Suprapubic skin (tissue), 4 donors: ENCODE results near the gene NMT2. TPM values are rescaled to one million over a fixed set of nuclear protein-coding genes. Genes with fewer than 3 reads are reported as not detected.
A peak's percentile ranks its signal among the peaks of the same experiment; 100 is the strongest.

Source experiments
- DNase-seq, 2 donors: peaks; one replicate each; pipeline ENCODE4 v3.0.0-alpha.2; 2019; ENCODE audit warnings: low spot score in 2 of 2
- H3K27ac ChIP-seq: fragments of 200-600 bp; sonication (generic); one replicate; pipeline ENCODE4 v1.5.1; 2019
- H3K27me3 ChIP-seq: fragments of 200-600 bp; sonication (generic); one replicate; pipeline ENCODE4 v1.5.1; 2019
- H3K36me3 ChIP-seq: fragments of 200-600 bp; sonication (generic); one replicate; pipeline ENCODE4 v1.5.1; 2019
- H3K4me1 ChIP-seq: fragments of 200-600 bp; sonication (generic); one replicate; pipeline ENCODE4 v1.5.1; 2019
- H3K4me3 ChIP-seq: fragments of 200-600 bp; sonication (generic); one replicate; pipeline ENCODE4 v1.5.1; 2019; ENCODE audit warnings: mild to moderate bottlenecking
- H3K9me3 ChIP-seq: fragments of 200-600 bp; sonication (generic); one replicate; pipeline ENCODE4 v1.5.1; 2019
- CTCF ChIP-seq, 2 donors: fragments of 200-600 bp in 1 of 2; fragments of 450-650 bp in 1 of 2; sonication (generic) in 1 of 2; IDR thresholded peaks; one replicate each; pipeline ENCODE4 v1.5.1; 2016 to 2019; ENCODE audit warnings: antibody characterized with exemption in 2 of 2, mild to moderate bottlenecking in 1 of 2, moderate library complexity in 1 of 2
- EP300 ChIP-seq: sonication (generic); formaldehyde crosslinking; IDR thresholded peaks from one replicate; pipeline ENCODE4 v1.6.1; 2017; ENCODE audit warnings: antibody characterized with exemption
- POLR2A ChIP-seq, 2 donors: fragments of 450-650 bp; IDR thresholded peaks; one replicate each; pipeline ENCODE4 v1.6.1; 2017; ENCODE audit warnings: antibody characterized with exemption in 2 of 2, mild to moderate bottlenecking in 2 of 2, moderate library complexity in 2 of 2
- POLR2AphosphoS5 ChIP-seq, 3 donors: sonication (generic); formaldehyde crosslinking; IDR thresholded peaks; one replicate each; pipeline ENCODE4 v1.6.1; 2017; ENCODE audit warnings: antibody characterized with exemption in 3 of 3
- WGBS: methylation state at CpG from one replicate; pipeline ENCODE4 v1.1.5; 2018; 5-methylcytosine and 5-hydroxymethylcytosine counted together
- total RNA-seq, 4 donors: library from RNA; depleted of rRNA; stranded (reverse); fragments of >200 nt; gene quantifications; one replicate each; pipeline ENCODE4 v1.1.0, GENCODE V29; 2016

The NMT2 gene
- total RNA-seq, 4 donors from 2014 or later, result 14.1 to 25.5 (median 16.6) TPM

- TF ChIP-seq CTCF (IDR thresholded peaks at IDR 0.05) (no peak), POLR2AphosphoS5 (IDR thresholded peaks at IDR 0.05) (no peak), POLR2A (IDR thresholded peaks at IDR 0.05) (no peak), EP300 (no peak)
- Histone ChIP-seq H3K4me3 (no peak overlapping the region), H3K36me3 (peaks cover 55% of the 10 kb centered on the region), H3K27ac (no peak overlapping the region), H3K4me1 (no peaks in the 10 kb centered on the region), H3K9me3 (no peaks in the 10 kb centered on the region), H3K27me3 (no peaks in the 10 kb centered on the region)
- 92% methylated on average over 5 of the region's 5 CpGs for WGBS
- no peak for DNase-seq
Observed at GRCh38 chr10:15120523-15120922, 48.0 kb downstream of the NMT2 start.

DNA sequence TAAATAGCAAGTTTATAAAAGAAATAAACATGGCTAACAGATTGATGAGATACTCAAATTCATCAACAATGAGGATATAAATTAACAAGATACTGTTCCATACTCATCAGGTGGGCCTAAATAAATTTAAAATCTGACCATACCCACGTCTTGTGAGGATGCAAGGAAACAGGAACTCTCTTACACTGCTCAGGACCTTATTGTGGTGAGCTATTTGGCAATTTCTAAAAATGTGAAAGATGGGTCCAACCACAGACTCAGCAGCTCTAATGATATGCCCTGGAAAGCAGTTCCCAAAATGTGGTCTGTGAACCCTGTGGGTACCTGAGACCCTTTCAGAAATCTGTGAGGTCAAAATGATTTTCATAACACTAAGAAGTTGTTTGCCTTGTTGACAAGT lies 49.9 kb downstream of the NMT2 start:
- H3K4me3 ChIP-seq, result no peak overlapping the region
- no peak overlapping the region for H3K27ac ChIP-seq
- H3K4me1 ChIP-seq, result no peaks in the 10 kb centered on the region
- TF ChIP-seq POLR2AphosphoS5 (IDR thresholded peaks at IDR 0.05) (no peak), EP300 (no peak), CTCF (IDR thresholded peaks at IDR 0.05) (no peak)
- no peaks in the 10 kb centered on the region for H3K27me3 ChIP-seq
- H3K36me3 ChIP-seq, result peaks cover 43% of the 10 kb centered on the region
- no peaks in the 10 kb centered on the region for H3K9me3 ChIP-seq
- DNase-seq, result no peak
- 86% methylated on average over 1 of the region's 1 CpG for WGBS

- Histone ChIP-seq H3K36me3 (peaks cover 49% of the 10 kb centered on the region), H3K27me3 (no peaks in the 10 kb centered on the region), H3K9me3 (no peaks in the 10 kb centered on the region), H3K4me3 (no peak overlapping the region), H3K27ac (no peak overlapping the region), H3K4me1 (no peaks in the 10 kb centered on the region)
- TF ChIP-seq POLR2A (IDR thresholded peaks at IDR 0.05) (no peak), EP300 (no peak)
- DNase-seq, result no peak
- 96% methylated on average over 5 of the region's 5 CpGs for WGBS
Observed at GRCh38 chr10:15116225-15116624, 52.3 kb downstream of the NMT2 start.

GRCh38 chr10:15113766-15114165 lies 54.7 kb downstream of the NMT2 start:
- no peak for DNase-seq
- Histone ChIP-seq H3K9me3 (no peaks in the 10 kb centered on the region), H3K27me3 (no peaks in the 10 kb centered on the region), H3K4me1 (no peaks in the 10 kb centered on the region), H3K27ac (no peak overlapping the region), H3K36me3 (peaks cover 53% of the 10 kb centered on the region), H3K4me3 (no peak overlapping the region)
- 89% methylated on average over 4 of the region's 4 CpGs for WGBS
- TF ChIP-seq CTCF (IDR thresholded peaks at IDR 0.05) (no peak), POLR2A (IDR thresholded peaks at IDR 0.05) (no peak), EP300 (no peak), POLR2AphosphoS5 (IDR thresholded peaks at IDR 0.05) (no peak)

DNA sequence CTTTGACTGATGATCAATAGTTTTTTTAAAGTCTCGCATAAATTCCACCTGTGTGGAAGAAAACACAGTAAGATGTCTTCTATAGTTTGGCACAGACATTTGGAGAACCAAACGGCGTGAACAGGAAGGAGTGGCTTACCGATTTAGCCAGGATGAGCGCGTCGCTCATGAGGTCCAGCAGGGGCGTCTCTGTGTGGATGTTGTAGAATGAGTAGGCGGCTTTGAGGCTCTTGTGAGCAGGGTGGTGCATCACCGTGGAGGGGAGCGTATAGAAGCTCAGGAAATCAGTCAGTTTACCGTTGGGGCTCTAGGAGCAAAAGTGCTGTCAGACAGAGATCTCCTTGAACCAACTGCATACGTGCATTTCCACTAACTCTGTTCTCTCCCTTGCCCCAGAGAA lies 55.8 kb downstream of the NMT2 start:
- TF ChIP-seq POLR2A (IDR thresholded peaks at IDR 0.05) (no peak), CTCF (IDR thresholded peaks at IDR 0.05) (no peak), POLR2AphosphoS5 (IDR thresholded peaks at IDR 0.05) (no peak), EP300 (no peak)
- no peak overlapping the region for H3K27ac ChIP-seq
- 91% methylated on average over 13 of the region's 13 CpGs for WGBS
- no peaks in the 10 kb centered on the region for H3K9me3 ChIP-seq
- no peaks in the 10 kb centered on the region for H3K27me3 ChIP-seq
- H3K36me3 ChIP-seq, result peaks cover 52% of the 10 kb centered on the region
- no peaks in the 10 kb centered on the region for H3K4me1 ChIP-seq
- DNase-seq, result no peak
- no peak overlapping the region for H3K4me3 ChIP-seq

GRCh38 chr10:15106352-15107013 lies 62.0 kb downstream of the NMT2 start:
- no peaks in the 10 kb centered on the region for H3K9me3 ChIP-seq
- H3K27ac ChIP-seq, result no peak overlapping the region
- no peaks in the 10 kb centered on the region for H3K4me1 ChIP-seq
- H3K36me3 ChIP-seq, result peaks cover 62% of the 10 kb centered on the region
- no peak for TF ChIP-seq POLR2A (IDR thresholded peaks at IDR 0.05)
- TF ChIP-seq POLR2AphosphoS5 (IDR thresholded peaks at IDR 0.05), result no peak
- TF ChIP-seq EP300, result no peak
- peak; percentile 86 to 88 for TF ChIP-seq CTCF (IDR thresholded peaks at IDR 0.05)
- peak in 1 of 2 donors; percentile 75 for DNase-seq
- no peaks in the 10 kb centered on the region for H3K27me3 ChIP-seq
- H3K4me3 ChIP-seq, result no peak overlapping the region
- WGBS, result 50% methylated on average over 8 of the region's 8 CpGs
